Urothelium cell line (cell line): ENCODE data around the gene DUSP10.

ENCODE experiments used
- DNase-seq: peaks from one replicate; pipeline ENCODE4 v3.0.0; 2011; ENCODE audit warnings: low spot score, mixed read lengths
- FAIRE-seq: peaks from 2 replicates; lab custom pipeline; 2011; peaks lifted over from hg19 to GRCh38; lab: Jason Lieb, UNC

DUSP10 gene

DNA sequence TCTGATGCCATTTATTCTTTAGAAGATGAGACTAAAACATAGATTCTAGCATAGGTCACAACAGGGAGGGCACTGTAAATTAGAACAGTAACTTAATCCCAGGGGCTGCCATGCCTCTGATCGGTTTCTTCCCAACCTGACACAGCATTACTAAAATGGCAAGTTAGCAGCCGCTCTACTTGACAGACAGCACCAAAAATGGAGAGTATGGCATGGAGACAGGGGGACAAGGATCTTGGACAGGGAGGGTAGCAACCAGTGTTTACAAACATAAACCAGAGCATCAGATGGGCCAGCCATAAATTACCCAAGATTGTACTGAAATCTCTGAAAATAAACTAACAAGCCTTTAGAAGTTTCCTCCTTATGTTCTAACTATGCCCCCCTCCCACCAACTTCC, 5.9 kb downstream of the DUSP10 start:
- FAIRE-seq (no peak), DNase-seq (no peak)

DNA sequence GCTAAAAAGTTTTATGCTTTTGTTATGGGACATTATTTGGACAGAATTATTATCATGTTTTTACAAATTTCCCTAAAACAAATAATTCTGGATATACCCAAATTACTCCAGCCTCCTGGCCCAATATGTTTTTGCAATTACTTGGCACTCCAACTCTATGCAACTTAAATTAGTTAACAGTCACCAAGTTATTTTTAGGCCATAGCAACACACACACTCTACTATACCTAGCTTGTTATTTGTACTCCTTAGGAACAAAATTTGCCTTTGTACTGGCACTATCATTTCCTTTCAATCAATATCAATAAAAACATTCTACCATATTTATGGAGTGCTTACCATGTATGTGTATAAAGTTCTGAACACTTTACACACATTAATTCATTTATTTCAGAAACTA, 7.7 kb downstream of the DUSP10 start:
- DNase-seq (no peak), FAIRE-seq (no peak)

DNA sequence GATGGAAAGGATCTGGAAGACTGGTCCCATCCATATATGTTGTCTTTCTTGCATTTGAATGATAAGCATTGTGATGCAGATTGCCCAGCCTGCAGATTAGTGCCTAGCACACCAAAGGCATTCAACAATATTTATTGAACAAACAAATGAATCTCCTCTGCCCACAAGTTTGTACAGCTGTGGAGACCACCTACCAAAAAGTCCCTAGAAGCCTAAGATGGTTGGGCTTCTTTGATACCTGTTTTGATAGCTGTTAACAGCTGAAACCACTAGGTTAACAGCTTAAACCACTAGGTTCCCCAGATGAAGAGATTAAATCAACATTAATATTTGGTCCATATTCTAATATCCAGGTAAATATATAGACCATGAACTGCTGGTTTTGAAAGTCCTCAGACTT, 9.8 kb downstream of the DUSP10 start:
- no peak for DNase-seq
- FAIRE-seq, result no peak

DNA sequence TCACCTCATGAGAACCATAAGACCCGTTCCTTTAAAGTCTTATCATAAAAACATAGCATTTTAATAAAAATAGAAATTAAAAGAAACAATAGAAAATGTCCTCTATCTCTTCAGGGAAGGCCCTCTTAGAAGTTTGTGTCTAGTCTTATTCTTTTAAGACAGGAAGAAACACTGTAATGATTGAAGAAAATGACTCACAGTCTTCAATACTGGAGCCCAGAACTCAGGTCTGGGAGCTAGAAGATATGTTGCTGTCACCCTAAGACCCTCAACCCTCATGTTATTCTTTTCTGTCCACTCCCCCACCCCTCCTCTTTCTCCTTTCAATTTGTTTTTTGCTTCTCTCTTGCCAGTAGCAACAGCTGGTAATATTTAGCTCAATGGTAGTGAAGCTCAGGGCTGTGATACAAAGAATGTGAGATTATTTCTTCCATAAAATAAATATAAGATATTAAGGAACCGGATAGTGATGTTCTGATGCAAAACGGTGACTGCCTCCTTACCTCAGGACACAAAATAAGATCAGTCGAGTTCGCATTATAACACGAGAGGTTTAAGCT, 12.0 kb downstream of the DUSP10 start:
- no peak for DNase-seq
- FAIRE-seq, result no peak

- no peak for FAIRE-seq
Measured at GRCh38 chr1:221728037-221728505, 13.8 kb downstream of the DUSP10 start.

GRCh38 chr1:221727146-221728036, 14.5 kb downstream of the DUSP10 start:
- DNase-seq (no peak), FAIRE-seq (no peak)

More at GRCh38 chr1:221728037-221728505, 13.8 kb downstream of the DUSP10 start:
- DNase-seq, result no peak

GRCh38 chr1:221725735-221726672, 15.9 kb downstream of the DUSP10 start:
- DNase-seq (no peak), FAIRE-seq (no peak)

- DNase-seq (no peak), FAIRE-seq (no peak)
Measured at GRCh38 chr1:221724931-221725605, 16.8 kb downstream of the DUSP10 start.

DNA sequence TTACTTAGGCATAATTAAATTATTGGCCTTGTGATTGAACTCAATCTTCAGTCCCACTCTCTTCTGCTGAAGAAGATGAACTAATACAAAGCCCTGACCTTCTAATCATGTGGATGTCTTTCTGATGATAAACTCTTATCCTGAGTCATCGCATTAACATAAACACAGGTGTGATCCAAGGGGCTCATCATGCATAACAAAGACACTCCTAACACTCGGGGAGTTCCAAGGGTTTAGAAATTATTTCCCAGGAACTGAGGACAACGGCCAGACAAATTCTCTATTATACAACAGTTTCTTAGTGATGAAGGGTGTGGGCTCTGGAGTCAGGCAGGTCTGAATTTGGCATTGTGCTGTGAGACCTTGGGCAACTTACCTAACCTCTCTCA, 18.0 kb downstream of the DUSP10 start:
- no peak for DNase-seq
- no peak for FAIRE-seq

GRCh38 chr1:221723018-221723847, 18.7 kb downstream of the DUSP10 start:
- DNase-seq (no peak), FAIRE-seq (no peak)

GRCh38 chr1:221722254-221723017, 19.5 kb downstream of the DUSP10 start:
- no peak for DNase-seq
- no peak for FAIRE-seq

DNA sequence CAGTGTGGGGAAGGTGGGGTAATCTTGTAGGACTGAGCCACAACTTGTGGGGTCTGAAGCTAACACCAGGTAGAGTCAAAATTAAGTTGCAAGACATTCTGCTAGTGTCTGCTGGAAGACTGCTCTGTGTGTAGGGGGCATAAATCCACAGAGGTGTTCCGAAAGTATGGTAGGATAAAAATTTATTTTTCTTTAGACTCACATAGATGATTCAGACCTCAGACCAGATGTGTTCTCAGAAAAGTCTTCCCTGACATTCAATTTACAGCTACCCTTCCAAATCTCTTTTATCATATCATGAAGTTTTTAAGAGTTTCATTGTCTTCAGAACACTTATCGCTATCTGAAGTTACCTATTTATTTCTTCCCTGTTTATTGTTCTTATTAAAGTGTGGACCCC, 21.3 kb downstream of the DUSP10 start:
- FAIRE-seq (no peak), DNase-seq (no peak)

GRCh38 chr1:221719987-221720386, 21.9 kb downstream of the DUSP10 start:
- FAIRE-seq (no peak), DNase-seq (no peak)

GRCh38 chr1:221719278-221719597, 22.7 kb downstream of the DUSP10 start:
- DNase-seq (no peak), FAIRE-seq (no peak)

GRCh38 chr1:221718381-221719277, 23.3 kb downstream of the DUSP10 start:
- FAIRE-seq, result no peak
- no peak for DNase-seq

- FAIRE-seq, result no peak
- no peak for DNase-seq
Measured at GRCh38 chr1:221717485-221717853, 24.4 kb downstream of the DUSP10 start.

- no peak for DNase-seq
- FAIRE-seq, result no peak
Measured at GRCh38 chr1:221716713-221717484, 25.0 kb downstream of the DUSP10 start.
